AG09309 (cell line): ENCODE data around the gene XIRP2.
A peak's percentile ranks its signal among the peaks of the same experiment; 100 is the strongest.

ENCODE experiments used
- DNase-seq: peaks from one replicate; pipeline ENCODE4 v3.0.0-alpha.2; 2010; ENCODE audit warnings: low read depth
- H3K4me3 ChIP-seq: 2 replicates; pipeline ENCODE4 v1.5.1; 2011; ENCODE audit warnings: mild to moderate bottlenecking, low read depth, low read length, moderate library complexity; ENCODE audit not compliant: control insufficient read depth
- TF ChIP-seq, protein P1 (sequence below): IDR thresholded peaks from 2 replicates; pipeline ENCODE4 v1.5.1; 2011; ENCODE audit warnings: mild to moderate bottlenecking, low read depth, low read length, inconsistent platforms; ENCODE audit not compliant: insufficient read depth, control insufficient read depth; ENCODE audit errors: missing control alignments

Gene XIRP2

DNA sequence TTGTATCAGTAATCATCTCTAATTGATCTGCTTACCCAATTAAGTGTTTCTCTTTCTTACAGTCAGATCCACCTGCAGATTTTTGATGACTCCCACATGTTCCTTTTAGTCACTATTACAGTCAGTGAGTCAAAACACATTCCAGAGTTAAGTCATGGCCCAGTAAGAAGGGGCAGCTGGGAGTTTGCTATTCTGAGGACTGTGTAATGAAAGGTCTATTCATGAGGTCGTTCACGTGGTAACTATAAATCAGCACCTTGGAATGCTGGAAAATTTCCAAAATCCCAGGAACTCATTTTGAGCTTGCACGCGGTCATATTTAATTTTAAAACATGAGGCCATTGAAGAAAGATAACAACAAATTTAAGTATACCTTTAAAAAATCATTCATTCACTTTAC lies 252.5 kb downstream of the XIRP2 start:
- H3K4me3 ChIP-seq: no peak overlapping the region
- peak; percentile 41 for DNase-seq
- TF ChIP-seq, protein P1, sequence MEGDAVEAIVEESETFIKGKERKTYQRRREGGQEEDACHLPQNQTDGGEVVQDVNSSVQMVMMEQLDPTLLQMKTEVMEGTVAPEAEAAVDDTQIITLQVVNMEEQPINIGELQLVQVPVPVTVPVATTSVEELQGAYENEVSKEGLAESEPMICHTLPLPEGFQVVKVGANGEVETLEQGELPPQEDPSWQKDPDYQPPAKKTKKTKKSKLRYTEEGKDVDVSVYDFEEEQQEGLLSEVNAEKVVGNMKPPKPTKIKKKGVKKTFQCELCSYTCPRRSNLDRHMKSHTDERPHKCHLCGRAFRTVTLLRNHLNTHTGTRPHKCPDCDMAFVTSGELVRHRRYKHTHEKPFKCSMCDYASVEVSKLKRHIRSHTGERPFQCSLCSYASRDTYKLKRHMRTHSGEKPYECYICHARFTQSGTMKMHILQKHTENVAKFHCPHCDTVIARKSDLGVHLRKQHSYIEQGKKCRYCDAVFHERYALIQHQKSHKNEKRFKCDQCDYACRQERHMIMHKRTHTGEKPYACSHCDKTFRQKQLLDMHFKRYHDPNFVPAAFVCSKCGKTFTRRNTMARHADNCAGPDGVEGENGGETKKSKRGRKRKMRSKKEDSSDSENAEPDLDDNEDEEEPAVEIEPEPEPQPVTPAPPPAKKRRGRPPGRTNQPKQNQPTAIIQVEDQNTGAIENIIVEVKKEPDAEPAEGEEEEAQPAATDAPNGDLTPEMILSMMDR: no peak

DNA sequence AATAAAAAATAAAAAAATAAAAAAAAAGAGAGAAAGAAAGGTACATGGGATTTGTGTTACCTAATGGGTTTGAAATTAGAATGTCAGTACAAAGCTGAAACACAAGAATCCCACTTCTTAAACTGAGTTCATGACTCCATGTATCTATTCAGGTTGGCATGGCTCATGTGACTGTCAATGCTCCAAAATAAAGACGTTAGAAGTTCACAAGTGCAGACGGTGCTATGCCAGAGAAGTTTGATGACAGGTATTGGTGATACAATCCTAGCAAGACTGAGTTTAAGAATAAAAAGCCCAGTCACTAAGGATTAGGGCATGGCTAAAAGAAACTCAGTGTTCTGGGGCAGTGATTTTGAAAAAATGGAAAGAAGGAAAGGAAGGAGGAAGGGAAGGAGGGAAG lies 254.3 kb downstream of the XIRP2 start:
- no peak for DNase-seq
- TF ChIP-seq, protein P1: no peak
- H3K4me3 ChIP-seq: no peak overlapping the region

DNA sequence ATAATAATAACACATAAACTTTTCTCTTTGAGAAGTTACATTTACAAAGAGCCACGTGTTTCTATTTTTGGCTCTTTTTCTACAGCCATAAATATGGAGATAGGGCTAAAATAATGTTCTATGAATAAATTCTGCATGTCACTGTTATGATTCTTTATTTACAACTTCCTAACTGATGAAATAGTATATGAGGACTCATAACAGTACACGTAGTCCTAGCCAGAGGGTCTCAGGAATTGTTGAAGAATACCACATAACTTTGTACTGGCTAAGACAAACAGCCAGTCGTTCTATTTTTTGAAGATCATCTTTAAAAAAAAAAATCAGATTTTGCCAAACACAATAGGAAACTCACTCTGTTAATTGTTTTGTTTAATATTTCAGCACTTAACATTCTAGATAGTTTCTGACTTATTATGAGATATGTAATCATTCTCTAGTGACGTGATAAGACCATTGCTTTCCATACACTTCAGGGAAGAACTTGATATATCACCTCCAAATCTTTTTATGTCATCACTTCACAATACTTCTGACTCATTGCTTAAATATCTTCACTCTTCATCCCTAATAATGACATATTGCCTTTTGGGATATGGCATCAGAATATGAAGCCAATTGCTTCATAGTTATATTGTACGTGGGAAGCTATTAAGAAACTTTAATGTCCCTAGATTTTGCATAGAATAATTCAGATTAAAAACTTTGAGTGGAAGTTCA lies 256.1 kb downstream of the XIRP2 start:
- TF ChIP-seq, protein P1: no peak
- H3K4me3 ChIP-seq: no peak overlapping the region
- DNase-seq: no peak

DNA sequence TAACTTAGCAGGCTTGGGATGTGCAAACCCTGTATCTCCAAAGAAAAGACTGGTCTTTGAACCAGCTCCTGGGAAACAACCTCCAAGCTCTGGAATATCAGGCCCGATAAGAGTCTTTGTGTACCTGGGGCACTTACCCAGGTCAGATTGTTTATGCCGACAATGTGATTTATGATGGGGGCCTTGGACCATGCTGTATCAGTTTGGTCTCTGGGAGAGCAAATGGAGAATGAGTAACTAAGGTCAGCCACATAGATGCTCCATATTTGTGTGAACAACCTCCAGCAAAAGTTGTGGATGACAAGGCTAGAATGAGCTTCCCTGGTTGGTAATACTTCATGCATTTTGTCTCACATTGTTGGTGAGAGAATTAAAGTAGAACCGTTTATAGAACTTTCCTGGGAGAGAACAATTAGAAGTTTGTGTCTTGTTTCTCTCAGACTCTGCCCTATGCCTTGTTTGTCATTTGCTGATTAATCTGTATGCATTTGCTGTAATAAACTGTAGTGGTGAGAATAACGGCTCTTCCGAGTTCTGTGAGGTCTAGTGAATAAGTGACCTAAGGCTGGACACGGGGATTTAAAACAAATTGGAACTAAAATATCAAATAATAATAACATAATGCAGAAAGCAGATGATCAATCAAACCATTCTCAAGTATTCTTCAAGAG lies 259.1 kb downstream of the XIRP2 start:
- TF ChIP-seq, protein P1: no peak
- H3K4me3 ChIP-seq: no peak overlapping the region
- no peak for DNase-seq

DNA sequence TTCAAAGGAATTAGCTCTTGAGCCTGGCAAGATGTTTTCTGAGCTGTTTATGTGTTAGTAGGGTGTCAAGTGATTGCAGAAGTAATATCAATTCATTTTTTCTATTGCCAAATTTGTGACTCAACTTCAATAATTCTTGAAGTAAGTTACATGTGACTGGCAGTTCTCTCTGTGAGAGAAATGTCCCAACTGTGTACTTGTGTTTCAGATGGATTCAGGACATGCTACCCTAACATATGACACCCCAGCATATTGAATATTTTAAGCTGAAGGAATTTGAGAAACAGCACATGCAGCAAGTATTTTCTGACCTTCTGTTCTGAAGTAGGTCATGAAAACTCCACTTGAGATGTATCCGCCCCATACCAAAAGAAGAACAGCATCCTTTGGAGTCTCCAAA lies 263.6 kb downstream of the XIRP2 start:
- DNase-seq: no peak
- no peak overlapping the region for H3K4me3 ChIP-seq
- TF ChIP-seq, protein P1: no peak

DNA sequence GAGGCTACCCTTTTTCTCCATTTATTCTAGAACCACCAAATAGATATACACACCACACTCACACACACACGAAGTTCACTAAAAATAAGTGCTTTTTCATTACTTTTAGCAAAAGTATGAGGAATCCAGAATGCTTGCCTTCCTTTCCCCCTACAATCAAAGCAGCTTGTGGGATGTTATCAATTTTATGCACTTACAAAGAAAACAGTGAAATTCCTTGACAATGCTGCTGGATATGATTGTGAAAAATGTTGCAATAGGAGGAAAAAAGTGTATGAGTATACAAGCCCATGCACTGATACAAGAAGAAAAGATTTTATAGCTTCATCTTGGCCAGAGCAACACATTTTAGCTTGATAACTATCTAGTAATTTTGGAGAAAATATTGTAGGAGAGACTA lies 269.2 kb downstream of the XIRP2 start:
- TF ChIP-seq, protein P1: no peak
- no peak for DNase-seq
- H3K4me3 ChIP-seq: no peak overlapping the region
